NT2/D1 (cell line): ENCODE data around the gene PPP2R3B.

Experiments used
- SUZ12 ChIP-seq: IDR thresholded peaks from 2 replicates; pipeline ENCODE4 v1.6.1; 2011; ENCODE audit not compliant: insufficient read length, insufficient read depth; ENCODE audit errors: extremely low read depth
- YY1 ChIP-seq: IDR thresholded peaks from 2 replicates; pipeline ENCODE4 v1.6.1; 2011; ENCODE audit not compliant: insufficient read length, insufficient read depth
- ZNF274 ChIP-seq: IDR thresholded peaks from 2 replicates; pipeline ENCODE4 v1.6.1; 2011; ENCODE audit warnings: mild to moderate bottlenecking, low read depth, low read length

GRCh38 chrX:405149-405548 lies 18.4 kb upstream of the PPP2R3B start:
- no peak for TF ChIP-seq SUZ12
- TF ChIP-seq ZNF274, result no peak
- TF ChIP-seq YY1, result no peak
